Mesendoderm (in vitro differentiated cells): Measurements from ENCODE around the gene CLEC14A.
A peak's percentile ranks its signal among the peaks of the same experiment; 100 is the strongest.

Source experiments
- DNase-seq: peaks from one replicate; pipeline ENCODE4 v3.0.0; 2013
- H2AK5ac ChIP-seq: 2 replicates; pipeline ENCODE4 v1.6.1; 2013; ENCODE audit warnings: low read length, inconsistent platforms
- H2BK120ac ChIP-seq: 2 replicates; pipeline ENCODE4 v1.6.1; 2013; ENCODE audit warnings: low read depth, mild to moderate bottlenecking, low read length, moderate library complexity, mixed read lengths
- H2BK15ac ChIP-seq: replicated peaks from 2 replicates; pipeline ENCODE4 v1.6.1; 2013; ENCODE audit warnings: low read depth, mild to moderate bottlenecking, moderate library complexity
- H2BK5ac ChIP-seq: 2 replicates; pipeline ENCODE4 v1.6.1; 2013; ENCODE audit warnings: low read length, inconsistent platforms
- H3K18ac ChIP-seq: 2 replicates; pipeline ENCODE4 v1.6.1; 2013; ENCODE audit warnings: mild to moderate bottlenecking, low read length, mixed read lengths
- H3K23ac ChIP-seq: one replicate; pipeline ENCODE4 v1.6.1; 2013; ENCODE audit warnings: low read length
- H3K27ac ChIP-seq: 2 replicates; pipeline ENCODE4 v1.5.1; 2013; ENCODE audit warnings: low read depth, mild to moderate bottlenecking, inconsistent platforms, low read length, moderate library complexity
- H3K27me3 ChIP-seq: 2 replicates; pipeline ENCODE4 v1.6.1; 2013; ENCODE audit warnings: low read length, control low read depth, mild to moderate bottlenecking, inconsistent platforms; ENCODE audit not compliant: insufficient read depth, poor library complexity
- H3K36me3 ChIP-seq: 2 replicates; pipeline ENCODE4 v1.6.1; 2013; ENCODE audit warnings: low read length, inconsistent platforms; ENCODE audit not compliant: control insufficient read depth, insufficient read depth
- H3K4ac ChIP-seq: one replicate; pipeline ENCODE4 v1.6.1; 2013; ENCODE audit warnings: low read depth, mild to moderate bottlenecking, low read length, moderate library complexity
- H3K4me1 ChIP-seq: 2 replicates; pipeline ENCODE4 v1.6.1; 2013; ENCODE audit warnings: low read depth, low read length, inconsistent platforms; ENCODE audit not compliant: control insufficient read depth
- H3K4me2 ChIP-seq: 2 replicates; pipeline ENCODE4 v1.6.1; 2013; ENCODE audit warnings: low read length
- H3K4me3 ChIP-seq: 2 replicates; pipeline ENCODE4 v1.5.1; 2013; ENCODE audit warnings: mild to moderate bottlenecking, low read length
- H3K56ac ChIP-seq: one replicate; pipeline ENCODE4 v1.6.1; 2013; ENCODE audit warnings: low read length
- H3K79me1 ChIP-seq: 2 replicates; pipeline ENCODE4 v1.6.1; 2013; ENCODE audit warnings: low read length, inconsistent platforms
- H3K79me2 ChIP-seq: 2 replicates; pipeline ENCODE4 v1.6.1; 2013; ENCODE audit warnings: mild to moderate bottlenecking, low read length; ENCODE audit not compliant: control insufficient read depth, insufficient read depth
- H3K9ac ChIP-seq: 2 replicates; pipeline ENCODE4 v1.6.1; 2013; ENCODE audit warnings: low read length, inconsistent platforms
- H4K5ac ChIP-seq: one replicate; pipeline ENCODE4 v1.6.1; 2013; ENCODE audit warnings: low read length
- H4K8ac ChIP-seq: one replicate; pipeline ENCODE4 v1.6.1; 2013; ENCODE audit warnings: low read depth, mild to moderate bottlenecking, control low read depth, low read length, moderate library complexity
- WGBS: extraction: QIAGEN DNeasy Blood & Tissue Kit; methylation state at CpG from one replicate; pipeline ENCODE4 v1.1.7; 2013; ENCODE audit warnings: low lambda C conversion rate, missing lambda C conversion rate; ENCODE audit not compliant: insufficient coverage; ENCODE audit errors: extremely low coverage; 5-methylcytosine and 5-hydroxymethylcytosine counted together

CLEC14A gene

DNA sequence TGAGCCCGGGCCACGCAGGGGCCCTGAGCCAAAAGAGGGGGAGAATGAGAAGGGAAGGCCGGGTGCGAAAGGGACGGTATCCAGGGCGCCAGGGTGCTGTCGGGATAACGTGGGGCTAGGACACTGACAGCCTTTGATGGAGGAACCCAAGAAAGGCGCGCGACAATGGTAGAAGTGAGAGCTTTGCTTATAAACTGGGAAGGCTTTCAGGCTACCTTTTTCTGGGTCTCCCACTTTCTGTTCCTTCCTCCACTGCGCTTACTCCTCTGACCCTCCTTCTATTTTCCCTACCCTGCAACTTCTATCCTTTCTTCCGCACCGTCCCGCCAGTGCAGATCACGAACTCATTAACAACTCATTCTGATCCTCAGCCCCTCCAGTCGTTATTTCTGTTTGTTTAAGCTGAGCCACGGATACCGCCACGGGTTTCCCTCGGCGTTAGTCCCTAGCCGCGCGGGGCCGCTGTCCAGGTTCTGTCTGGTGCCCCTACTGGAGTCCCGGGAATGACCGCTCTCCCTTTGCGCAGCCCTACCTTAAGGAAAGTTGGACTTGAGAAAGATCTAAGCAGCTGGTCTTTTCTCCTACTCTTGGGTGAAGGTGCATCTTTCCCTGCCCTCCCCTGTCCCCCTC lies 45.2 kb downstream of the CLEC14A start:
- no peak overlapping the region for H3K4ac ChIP-seq
- no peak for DNase-seq
- no peaks in the 10 kb centered on the region for H3K79me2 ChIP-seq
- H3K18ac ChIP-seq: no peak overlapping the region
- WGBS: no CpG with 5 or more reads among the region's 29 CpGs
- no peak overlapping the region for H2BK5ac ChIP-seq
- no peak overlapping the region for H3K9ac ChIP-seq
- no peak overlapping the region for H3K27ac ChIP-seq
- no peak overlapping the region for H2AK5ac ChIP-seq
- H3K4me1 ChIP-seq: peaks cover 8% of the 10 kb centered on the region
- peak overlapping the region; percentile 8 for H3K4me2 ChIP-seq
- no peak overlapping the region for H3K23ac ChIP-seq
- H2BK15ac ChIP-seq: no peak overlapping the region
- no peak overlapping the region for H3K56ac ChIP-seq
- H4K5ac ChIP-seq: no peak overlapping the region
- H3K4me3 ChIP-seq: no peak overlapping the region
- no peaks in the 10 kb centered on the region for H3K36me3 ChIP-seq
- no peak overlapping the region for H2BK120ac ChIP-seq
- H3K79me1 ChIP-seq: no peaks in the 10 kb centered on the region
- H4K8ac ChIP-seq: no peak overlapping the region
- H3K27me3 ChIP-seq: peaks cover 33% of the 10 kb centered on the region

GRCh38 chr14:38209572-38210557 lies 46.0 kb downstream of the CLEC14A start:
- H4K5ac ChIP-seq: no peak overlapping the region
- peak overlapping the region; percentile 58 for H3K4me2 ChIP-seq
- H3K18ac ChIP-seq: no peak overlapping the region
- H3K23ac ChIP-seq: peak overlapping the region; percentile 97
- no peak overlapping the region for H3K4ac ChIP-seq
- WGBS: no CpG with 5 or more reads among the region's 69 CpGs
- H3K4me1 ChIP-seq: peaks cover 8% of the 10 kb centered on the region
- no peak overlapping the region for H2AK5ac ChIP-seq
- no peak overlapping the region for H2BK120ac ChIP-seq
- H3K4me3 ChIP-seq: no peak overlapping the region
- no peaks in the 10 kb centered on the region for H3K36me3 ChIP-seq
- no peak overlapping the region for H3K27ac ChIP-seq
- peak overlapping the region; percentile 62 for H3K56ac ChIP-seq
- DNase-seq: no peak
- no peak overlapping the region for H4K8ac ChIP-seq
- peaks cover 33% of the 10 kb centered on the region for H3K27me3 ChIP-seq
- H2BK5ac ChIP-seq: no peak overlapping the region
- H2BK15ac ChIP-seq: no peak overlapping the region
- no peaks in the 10 kb centered on the region for H3K79me1 ChIP-seq
- H3K79me2 ChIP-seq: no peaks in the 10 kb centered on the region
- peak overlapping the region; percentile 29 for H3K9ac ChIP-seq

GRCh38 chr14:38208618-38209562 lies 47.0 kb downstream of the CLEC14A start:
- Histone ChIP-seq H3K4me3 (no peak overlapping the region), H3K4me1 (peaks cover 8% of the 10 kb centered on the region), H3K9ac (peak overlapping the region; percentile 29), H4K8ac (no peak overlapping the region), H3K18ac (no peak overlapping the region), H3K36me3 (no peaks in the 10 kb centered on the region), H3K4me2 (peak overlapping the region; percentile 58), H3K56ac (peak overlapping the region; percentile 62), H4K5ac (no peak overlapping the region), H2AK5ac (no peak overlapping the region), H3K79me1 (no peaks in the 10 kb centered on the region), H3K4ac (no peak overlapping the region), H3K23ac (no peak overlapping the region), H3K27ac (no peak overlapping the region), H2BK120ac (no peak overlapping the region), H3K27me3 (peaks cover 33% of the 10 kb centered on the region), H3K79me2 (no peaks in the 10 kb centered on the region), H2BK15ac (no peak overlapping the region), H2BK5ac (no peak overlapping the region)
- DNase-seq: no peak
- WGBS: no CpG with 5 or more reads among the region's 59 CpGs

DNA sequence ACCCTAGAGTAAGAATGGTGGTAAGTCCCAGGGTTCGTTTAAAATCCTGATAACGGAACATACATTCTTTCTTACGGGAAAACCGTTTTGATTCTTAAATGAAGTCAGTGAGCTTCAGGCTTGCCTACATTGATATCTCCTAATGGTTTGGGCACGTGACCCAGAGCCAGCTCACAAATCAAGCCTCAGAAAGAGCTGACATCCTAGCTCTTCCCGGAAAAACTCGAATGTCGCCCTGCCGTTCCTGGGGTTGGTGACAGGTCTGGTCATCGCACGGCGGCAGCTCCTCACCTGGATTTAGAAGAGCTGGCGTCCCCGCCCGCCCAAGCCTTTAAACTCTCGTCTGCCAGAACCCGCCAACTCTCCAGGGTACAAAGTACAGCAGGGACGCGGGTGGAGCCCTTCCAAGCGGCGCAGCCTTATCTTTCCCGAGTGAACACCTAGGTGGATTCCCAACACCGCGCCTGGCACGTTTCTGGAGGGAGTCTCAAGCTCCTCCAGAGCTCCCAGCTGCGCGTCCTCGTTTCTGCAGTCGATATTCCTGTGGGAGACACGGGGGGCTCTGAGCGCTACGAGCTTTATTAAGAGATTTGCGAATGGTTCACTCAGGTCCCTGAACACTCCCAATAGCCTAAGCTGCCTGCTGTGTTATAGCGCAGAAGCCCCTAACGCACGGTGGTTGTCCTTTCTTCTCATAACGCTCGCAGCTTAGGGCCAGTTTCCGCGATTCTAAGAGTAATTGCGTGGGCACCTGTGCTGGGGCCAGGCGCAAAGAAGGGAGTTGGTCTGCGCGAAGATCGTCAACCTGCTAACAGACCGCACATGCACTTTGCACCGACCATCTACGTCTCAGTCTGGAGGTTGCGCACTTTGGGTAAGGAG lies 47.9 kb downstream of the CLEC14A start, which contains the start of gene SSTR1:
SSTR1 (plus strand) TSS at position 169 of the 882 bp plus-strand sequence. CDS start 1,486 bp downstream, outside the sequence.
- Histone ChIP-seq H3K4me1 (peaks cover 8% of the 10 kb centered on the region), H2BK5ac (no peak within 1 kb of the TSS), H3K4ac (no peak within 1 kb of the TSS), H2BK120ac (no peak within 1 kb of the TSS), H3K18ac (no peak within 1 kb of the TSS), H3K9ac (peak within 1 kb of the TSS; percentile 35), H3K4me2 (peak within 1 kb of the TSS; percentile 58), H4K5ac (no peak within 1 kb of the TSS), H4K8ac (no peak within 1 kb of the TSS), H3K79me1 (no peaks in the 10 kb centered on the region), H3K27me3 (peaks cover 33% of the 10 kb centered on the region), H3K23ac (no peak within 1 kb of the TSS), H3K56ac (peak within 1 kb of the TSS; percentile 50), H3K4me3 (peak within 1 kb of the TSS; percentile 7), H3K27ac (no peak within 1 kb of the TSS), H2AK5ac (no peak within 1 kb of the TSS), H3K36me3 (no peaks in the 10 kb centered on the region), H2BK15ac (no peak within 1 kb of the TSS), H3K79me2 (no peaks in the 10 kb centered on the region)
- WGBS: no CpG with 5 or more reads among the region's 49 CpGs
- no peak for DNase-seq

GRCh38 chr14:38207377-38207735 lies 48.5 kb downstream of the CLEC14A start:
- Histone ChIP-seq H3K4me1 (peaks cover 8% of the 10 kb centered on the region), H3K9ac (no peak overlapping the region), H3K79me2 (no peaks in the 10 kb centered on the region), H3K18ac (no peak overlapping the region), H3K4me3 (no peak overlapping the region), H4K8ac (no peak overlapping the region), H2BK5ac (no peak overlapping the region), H2BK120ac (no peak overlapping the region), H3K27me3 (peaks cover 33% of the 10 kb centered on the region), H3K4me2 (no peak overlapping the region), H2BK15ac (no peak overlapping the region), H3K79me1 (no peaks in the 10 kb centered on the region), H3K4ac (no peak overlapping the region), H2AK5ac (no peak overlapping the region), H3K23ac (no peak overlapping the region), H4K5ac (no peak overlapping the region), H3K27ac (no peak overlapping the region), H3K36me3 (no peaks in the 10 kb centered on the region), H3K56ac (no peak overlapping the region)
- DNase-seq: no peak
- no CpG with 5 or more reads among the region's 5 CpGs for WGBS
